Body of pancreas (tissue), 4 donors: ENCODE data around the gene FIBP.

Experiments used
- POLR2A ChIP-seq, 3 donors: fragments of 450-650 bp; IDR thresholded peaks; one replicate each; pipeline ENCODE4 v1.6.1; 2016; ENCODE audit warnings: antibody characterized with exemption in 3 of 3, mild to moderate bottlenecking in 2 of 3
- TF ChIP-seq, protein P1 (sequence below), 7 experiments: fragments of 450-650 bp in 4 of 7; fragments of 200-600 bp in 3 of 7; sonication (generic) in 3 of 7; IDR thresholded peaks; one replicate each; pipeline ENCODE4 v1.5.1; 2016 to 2019; ENCODE audit warnings: antibody characterized with exemption in 7 of 7

DNA sequence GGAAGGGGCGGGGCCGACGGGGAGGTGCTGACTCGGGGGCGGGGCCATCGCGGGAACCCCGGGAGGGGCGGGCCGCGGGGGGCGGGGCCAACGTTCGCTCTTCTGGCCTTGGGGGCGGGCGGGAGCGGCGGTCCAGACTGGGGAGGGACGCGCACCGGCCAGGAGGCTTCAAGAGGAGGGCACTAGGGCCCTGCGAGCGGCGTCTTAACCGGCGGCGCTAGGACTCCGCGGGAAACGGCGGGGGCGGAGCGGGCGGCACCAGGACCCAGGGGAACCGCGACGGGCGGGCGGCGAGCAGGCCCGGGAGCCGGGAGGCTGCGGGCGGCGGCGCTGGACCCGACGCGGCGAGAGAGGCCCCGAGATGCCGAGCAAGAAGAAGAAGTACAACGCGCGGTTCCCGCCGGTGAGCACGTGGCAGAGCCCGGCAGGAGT is 30.9 kb upstream of the FIBP start, which contains the start of gene DRAP1:
- TF ChIP-seq, protein P1, sequence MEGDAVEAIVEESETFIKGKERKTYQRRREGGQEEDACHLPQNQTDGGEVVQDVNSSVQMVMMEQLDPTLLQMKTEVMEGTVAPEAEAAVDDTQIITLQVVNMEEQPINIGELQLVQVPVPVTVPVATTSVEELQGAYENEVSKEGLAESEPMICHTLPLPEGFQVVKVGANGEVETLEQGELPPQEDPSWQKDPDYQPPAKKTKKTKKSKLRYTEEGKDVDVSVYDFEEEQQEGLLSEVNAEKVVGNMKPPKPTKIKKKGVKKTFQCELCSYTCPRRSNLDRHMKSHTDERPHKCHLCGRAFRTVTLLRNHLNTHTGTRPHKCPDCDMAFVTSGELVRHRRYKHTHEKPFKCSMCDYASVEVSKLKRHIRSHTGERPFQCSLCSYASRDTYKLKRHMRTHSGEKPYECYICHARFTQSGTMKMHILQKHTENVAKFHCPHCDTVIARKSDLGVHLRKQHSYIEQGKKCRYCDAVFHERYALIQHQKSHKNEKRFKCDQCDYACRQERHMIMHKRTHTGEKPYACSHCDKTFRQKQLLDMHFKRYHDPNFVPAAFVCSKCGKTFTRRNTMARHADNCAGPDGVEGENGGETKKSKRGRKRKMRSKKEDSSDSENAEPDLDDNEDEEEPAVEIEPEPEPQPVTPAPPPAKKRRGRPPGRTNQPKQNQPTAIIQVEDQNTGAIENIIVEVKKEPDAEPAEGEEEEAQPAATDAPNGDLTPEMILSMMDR (IDR thresholded peaks at IDR 0.05), result peak in 1 of 7 experiments; percentile 40
- TF ChIP-seq POLR2A (IDR thresholded peaks at IDR 0.05), result peak; percentile 46 to 65 (median 53)
